AG09319 (cell line): ENCODE data around the gene CALHM4.
"Not testable (repeated sequence)": the region's sequence is repeated elsewhere in the genome, so short reads cannot be mapped to it uniquely, and the experiment has no call there.

Source experiments
- DNase-seq: peaks from one replicate; pipeline ENCODE4 v3.0.0-alpha.2; 2010; ENCODE audit warnings: low read depth; ENCODE audit errors: extremely low read depth
- CTCF ChIP-seq: IDR thresholded peaks from 2 replicates; pipeline ENCODE4 v1.5.1; 2011; ENCODE audit warnings: low read depth, mild to moderate bottlenecking, inconsistent platforms, low read length, moderate library complexity

The CALHM4 gene

DNA sequence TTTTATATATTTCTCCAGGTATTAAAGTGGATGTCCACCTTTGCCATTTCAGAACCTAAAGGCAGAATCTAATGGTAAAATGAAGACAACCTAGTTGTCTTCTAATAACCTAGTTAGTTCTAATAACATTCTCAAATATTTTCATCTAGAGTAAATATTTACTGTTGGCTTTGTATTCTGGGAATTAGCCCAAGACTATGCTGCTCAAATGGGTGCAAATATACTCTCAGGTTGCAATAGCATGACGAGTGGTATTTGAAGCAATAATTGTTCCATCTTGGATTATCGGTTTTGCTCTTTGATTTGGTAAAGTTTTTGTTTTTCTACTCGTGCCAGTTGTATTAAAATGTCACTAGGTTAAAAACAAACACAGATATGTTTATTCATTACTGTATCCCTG lies 41.7 kb downstream of the CALHM4 start:
- DNase-seq: no peak
- TF ChIP-seq CTCF: no peak

- no peak for DNase-seq
- TF ChIP-seq CTCF: no peak
Measured at GRCh38 chr6:116596815-116597214, 43.3 kb downstream of the CALHM4 start.

DNA sequence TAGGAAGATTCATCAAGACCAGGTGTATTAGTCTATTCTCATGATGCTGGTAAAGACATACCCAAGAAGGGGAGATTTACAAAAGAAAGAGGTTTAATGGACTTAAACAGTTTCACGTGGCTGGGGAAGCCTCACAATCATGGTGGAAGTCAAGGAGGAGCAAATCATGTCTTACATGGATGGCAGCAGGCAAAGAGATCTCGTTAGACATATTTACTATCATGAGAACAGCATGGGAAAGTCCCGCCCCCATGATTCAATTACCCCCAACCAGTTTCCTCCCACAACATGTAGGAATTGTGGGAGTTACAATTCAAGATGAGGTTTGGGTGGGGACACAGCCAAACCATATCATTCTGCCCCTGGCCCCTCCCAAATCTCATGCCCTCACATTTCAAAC lies 50.4 kb downstream of the CALHM4 start:
- not testable (repeated sequence) for DNase-seq

DNA sequence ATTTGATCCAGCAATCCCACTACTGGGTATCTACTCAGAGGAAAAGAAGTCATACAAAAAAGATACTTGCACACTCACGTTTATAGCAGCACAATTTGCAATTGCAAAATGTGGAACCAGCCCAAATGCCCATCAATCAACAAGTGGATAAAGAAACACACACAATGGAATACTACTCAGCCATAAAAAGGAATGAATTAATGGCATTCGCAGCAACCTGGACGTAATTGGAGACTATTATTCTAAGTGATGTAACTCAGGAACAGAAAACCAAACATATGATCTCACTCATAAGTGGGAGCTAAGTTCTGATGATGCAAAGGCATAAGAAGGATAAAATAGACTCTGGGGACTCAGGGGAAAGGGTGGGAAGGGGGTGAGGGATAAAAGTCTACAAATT lies 51.3 kb downstream of the CALHM4 start:
- DNase-seq: not testable (repeated sequence)

DNA sequence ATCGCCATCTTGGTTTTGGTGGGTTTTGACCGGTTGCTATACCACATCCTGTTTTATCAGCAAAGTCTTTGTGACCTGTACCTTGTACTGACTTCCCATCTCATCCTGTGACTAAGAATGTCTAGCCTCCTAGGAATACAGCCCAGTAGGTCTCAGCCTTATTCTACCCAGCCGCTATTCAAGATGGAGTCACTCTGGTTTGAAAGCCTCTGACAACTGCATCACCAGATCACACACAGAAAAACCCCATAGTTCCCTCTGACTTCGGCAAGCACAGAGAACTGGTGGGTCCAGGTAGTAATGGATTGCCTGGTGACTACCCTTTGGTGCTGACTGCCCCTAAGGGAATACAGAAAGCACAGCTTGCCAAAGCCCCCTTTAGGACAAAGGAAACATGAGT lies 52.4 kb downstream of the CALHM4 start:
- DNase-seq: no peak
- TF ChIP-seq CTCF: no peak
